MM.1S (cell line): ENCODE measurements around the gene KDM4F.
"Not testable (repeated sequence)": the region's sequence is repeated elsewhere in the genome, so short reads cannot be mapped to it uniquely, and the experiment has no call there.

Experiments
- DNase-seq: peaks from one replicate; pipeline ENCODE4 v3.0.0-alpha.2; 2015
- H2AFZ ChIP-seq: fragments of 300-600 bp; sonication (generic); 2 replicates; pipeline ENCODE4 v1.6.0; 2016; ENCODE audit warnings: antibody characterized with exemption, low read length
- H3F3A ChIP-seq: fragments of 300-600 bp; sonication (generic); 2 replicates; pipeline ENCODE4 v1.6.1; 2016; ENCODE audit warnings: mild to moderate bottlenecking, antibody characterized with exemption, low read length, moderate library complexity, mixed read lengths; ENCODE audit not compliant: insufficient read depth
- H3K27ac ChIP-seq: fragments of 300-600 bp; sonication (generic); 2 replicates; pipeline ENCODE4 v1.5.1; 2016; ENCODE audit warnings: mild to moderate bottlenecking, low read length
- H3K27me3 ChIP-seq: fragments of 300-600 bp; sonication (generic); replicated peaks from 2 replicates; pipeline ENCODE4 v1.6.0; 2016; ENCODE audit warnings: low read length; ENCODE audit not compliant: insufficient read depth
- H3K36me3 ChIP-seq: fragments of 300-600 bp; sonication (generic); replicated peaks from 2 replicates; pipeline ENCODE4 v1.6.1; 2016; ENCODE audit warnings: mild to moderate bottlenecking, low read length, mixed read lengths; ENCODE audit not compliant: insufficient read depth
- H3K4me1 ChIP-seq: fragments of 300-600 bp; sonication (generic); 2 replicates; pipeline ENCODE4 v1.6.1; 2016; ENCODE audit warnings: low read length, mixed read lengths
- H3K4me2 ChIP-seq: fragments of 300-600 bp; sonication (generic); 2 replicates; pipeline ENCODE4 v1.6.0; 2016; ENCODE audit warnings: low read depth, low read length
- H3K4me3 ChIP-seq: fragments of 300-600 bp; sonication (generic); 2 replicates; pipeline ENCODE4 v1.5.1; 2016; ENCODE audit warnings: low read length, mixed read lengths
- H3K79me2 ChIP-seq: fragments of 300-600 bp; sonication (generic); 2 replicates; pipeline ENCODE4 v1.6.1; 2016; ENCODE audit warnings: mixed run types, low read length, mixed read lengths
- H3K9ac ChIP-seq: fragments of 300-600 bp; sonication (generic); 2 replicates; pipeline ENCODE4 v1.6.1; 2016; ENCODE audit warnings: low read length, mixed read lengths
- H3K9me2 ChIP-seq: fragments of 300-600 bp; sonication (generic); replicated peaks from 2 replicates; pipeline ENCODE4 v1.6.1; 2016; ENCODE audit warnings: mild to moderate bottlenecking, low read length, mixed read lengths; ENCODE audit not compliant: insufficient read depth
- H3K9me3 ChIP-seq: fragments of 300-600 bp; sonication (generic); replicated peaks from 2 replicates; pipeline ENCODE4 v1.6.1; 2016; ENCODE audit warnings: mild to moderate bottlenecking, low read length, mixed read lengths; ENCODE audit not compliant: insufficient read depth
- H4K20me1 ChIP-seq: fragments of 300-600 bp; sonication (generic); 2 replicates; pipeline ENCODE4 v1.6.1; 2016; ENCODE audit warnings: mild to moderate bottlenecking, low read length, moderate library complexity, mixed read lengths; ENCODE audit not compliant: insufficient read depth
- CTCF ChIP-seq: fragments of 300-600 bp; sonication (generic); IDR thresholded peaks from 2 replicates; pipeline ENCODE4 v1.5.1; 2016; ENCODE audit warnings: antibody characterized with exemption, low read length, mixed read lengths
- EZH2 ChIP-seq: fragments of 300-600 bp; sonication (generic); optimal IDR thresholded peaks from 2 replicates; pipeline ENCODE3; 2017; ENCODE audit warnings: low read depth, mild to moderate bottlenecking, antibody characterized with exemption, low read length, mixed read lengths
- EZH2phosphoT487 ChIP-seq: fragments of 300-600 bp; sonication (generic); IDR thresholded peaks from 2 replicates; pipeline ENCODE4 v1.6.1; 2018; ENCODE audit warnings: antibody characterized with exemption, low read length

KDM4F gene

GRCh38 chr11:95049122-95049521 lies at the start of gene KDM4F:
Gene KDM4F (plus strand): TSS chr11:95049422.
- H4K20me1 ChIP-seq, H3K27ac ChIP-seq, DNase-seq, H3K79me2 ChIP-seq, H3F3A ChIP-seq, H3K9ac ChIP-seq, H3K36me3 ChIP-seq, H3K9me3 ChIP-seq, H2AFZ ChIP-seq, H3K4me2 ChIP-seq, H3K4me1 ChIP-seq, H3K4me3 ChIP-seq, H3K27me3 ChIP-seq, H3K9me2 ChIP-seq: not testable (repeated sequence)

- Histone ChIP-seq H3F3A (no peaks in the 10 kb centered on the region), H3K79me2 (no peaks in the 10 kb centered on the region), H3K4me1 (no peaks in the 10 kb centered on the region), H3K27ac (no peak overlapping the region), H3K9me2 (no peaks in the 10 kb centered on the region), H4K20me1 (no peaks in the 10 kb centered on the region), H3K27me3 (no peaks in the 10 kb centered on the region), H3K9me3 (no peaks in the 10 kb centered on the region), H2AFZ (no peak overlapping the region), H3K36me3 (no peaks in the 10 kb centered on the region), H3K4me3 (no peak overlapping the region), H3K9ac (no peak overlapping the region), H3K4me2 (no peak overlapping the region)
- DNase-seq: no peak
- TF ChIP-seq EZH2phosphoT487: no peak
- no peak for TF ChIP-seq CTCF
- TF ChIP-seq EZH2: no peak
These were observed 45.5 kb upstream of the KDM4F start for GRCh38 chr11:95003716-95004115.

- TF ChIP-seq CTCF (no peak), EZH2 (no peak), EZH2phosphoT487 (no peak)
- Histone ChIP-seq H3K36me3 (no peaks in the 10 kb centered on the region), H3K4me1 (no peaks in the 10 kb centered on the region), H3K79me2 (no peaks in the 10 kb centered on the region), H2AFZ (no peak overlapping the region), H3K9ac (no peak overlapping the region), H3K9me3 (no peaks in the 10 kb centered on the region), H3K4me3 (no peak overlapping the region), H3K27me3 (no peaks in the 10 kb centered on the region), H3K27ac (no peak overlapping the region), H3K4me2 (no peak overlapping the region), H4K20me1 (no peaks in the 10 kb centered on the region), H3F3A (no peaks in the 10 kb centered on the region), H3K9me2 (no peaks in the 10 kb centered on the region)
- no peak for DNase-seq
These were observed 43.6 kb upstream of the KDM4F start for GRCh38 chr11:95005642-95006041.

- DNase-seq: no peak
- no peak overlapping the region for H3K4me2 ChIP-seq
- TF ChIP-seq EZH2phosphoT487: no peak
- TF ChIP-seq EZH2: no peak
- TF ChIP-seq CTCF: no peak
- no peaks in the 10 kb centered on the region for H3K9me2 ChIP-seq
- no peak overlapping the region for H3K9ac ChIP-seq
- H3K36me3 ChIP-seq: no peaks in the 10 kb centered on the region
- no peaks in the 10 kb centered on the region for H3K79me2 ChIP-seq
- H3K27ac ChIP-seq: no peak overlapping the region
- no peak overlapping the region for H2AFZ ChIP-seq
- H3F3A ChIP-seq: no peaks in the 10 kb centered on the region
- H3K4me3 ChIP-seq: no peak overlapping the region
- H4K20me1 ChIP-seq: no peaks in the 10 kb centered on the region
- H3K4me1 ChIP-seq: no peaks in the 10 kb centered on the region
- no peaks in the 10 kb centered on the region for H3K9me3 ChIP-seq
- no peaks in the 10 kb centered on the region for H3K27me3 ChIP-seq
These were observed 37.8 kb upstream of the KDM4F start for GRCh38 chr11:95011376-95011775.
